Ectodermal cell (in vitro differentiated cells): Measurements from ENCODE around the gene SLC34A1.
"Not testable (repeated sequence)": the region's sequence is repeated elsewhere in the genome, so short reads cannot be mapped to it uniquely, and the experiment has no call there.

Experiments used
- H3K27ac ChIP-seq: 2 replicates; pipeline ENCODE4 v1.7.0; 2013; ENCODE audit warnings: mild to moderate bottlenecking, low read depth, low read length; ENCODE audit not compliant: insufficient read depth, poor library complexity, severe bottlenecking
- H3K27me3 ChIP-seq: 2 replicates; pipeline ENCODE4 v1.7.0; 2013; ENCODE audit warnings: mild to moderate bottlenecking, low read length; ENCODE audit not compliant: insufficient read depth, control insufficient read depth, poor library complexity, severe bottlenecking
- H3K36me3 ChIP-seq: one replicate; pipeline ENCODE4 v1.7.0; 2013; ENCODE audit warnings: low read length; ENCODE audit not compliant: control insufficient read depth, insufficient read depth
- H3K4me1 ChIP-seq: one replicate; pipeline ENCODE4 v1.7.0; 2013; ENCODE audit warnings: low read length; ENCODE audit not compliant: control insufficient read depth, insufficient read depth
- H3K4me3 ChIP-seq: 2 replicates; pipeline ENCODE4 v1.7.0; 2013; ENCODE audit warnings: low read depth, low read length, control low read depth; ENCODE audit not compliant: insufficient read depth
- H3K9me3 ChIP-seq: 2 replicates; pipeline ENCODE4 v1.7.0; 2013; ENCODE audit warnings: mild to moderate bottlenecking, low read length, moderate library complexity; ENCODE audit not compliant: control insufficient read depth
- WGBS, 2 experiments: methylation state at CpG; one replicate each; pipeline ENCODE4 v1.1.7; 2013; ENCODE audit warnings: missing lambda C conversion rate in 2 of 2; 5-methylcytosine and 5-hydroxymethylcytosine counted together

The SLC34A1 gene

GRCh38 chr5:177355162-177355867 lies 28.9 kb upstream of the SLC34A1 start:
- Histone ChIP-seq H3K36me3 (no peaks in the 10 kb centered on the region), H3K27ac (no peak overlapping the region), H3K9me3 (no peaks in the 10 kb centered on the region), H3K4me3 (no peak overlapping the region), H3K27me3 (no peaks in the 10 kb centered on the region), H3K4me1 (peaks cover 7% of the 10 kb centered on the region)
- 88 to 92% methylated on average over 1 of the region's 1 CpG for WGBS, 2 experiments

DNA sequence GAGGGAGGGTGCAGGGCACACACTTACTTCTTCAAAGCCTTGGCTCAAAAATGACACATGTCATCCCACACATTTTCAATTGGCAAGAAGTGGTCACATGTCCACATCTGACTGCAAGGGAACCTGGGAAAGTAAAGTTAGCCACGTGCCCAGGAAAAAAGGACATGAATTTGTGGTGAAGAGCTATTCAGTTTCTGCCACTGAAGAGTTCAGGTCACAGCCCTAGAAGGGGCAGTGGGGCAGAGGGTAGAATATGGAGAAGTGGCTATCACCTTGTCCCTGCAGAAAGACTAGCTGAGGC lies 28.4 kb upstream of the SLC34A1 start:
- peaks cover 2% of the 10 kb centered on the region for H3K4me1 ChIP-seq
- H3K27me3 ChIP-seq = no peaks in the 10 kb centered on the region
- H3K4me3 ChIP-seq = no peak overlapping the region
- no peaks in the 10 kb centered on the region for H3K36me3 ChIP-seq
- no peaks in the 10 kb centered on the region for H3K9me3 ChIP-seq
- 21 to 28% methylated on average over 1 of the region's 1 CpG for WGBS, 2 experiments
- H3K27ac ChIP-seq = no peak overlapping the region

GRCh38 chr5:177356746-177357145 lies 27.5 kb upstream of the SLC34A1 start:
- Histone ChIP-seq H3K36me3 (no peaks in the 10 kb centered on the region), H3K27me3 (no peaks in the 10 kb centered on the region), H3K4me3 (no peak overlapping the region), H3K27ac (no peak overlapping the region), H3K4me1 (no peaks in the 10 kb centered on the region), H3K9me3 (no peaks in the 10 kb centered on the region)
- 86 to 88% methylated on average over 3 of the region's 3 CpGs for WGBS, 2 experiments

- 91 to 95% methylated on average over 5 of the region's 5 CpGs for WGBS, 2 experiments
- H3K36me3 ChIP-seq = no peaks in the 10 kb centered on the region
- no peaks in the 10 kb centered on the region for H3K27me3 ChIP-seq
- no peaks in the 10 kb centered on the region for H3K4me1 ChIP-seq
- H3K4me3 ChIP-seq = no peak overlapping the region
- H3K9me3 ChIP-seq = no peaks in the 10 kb centered on the region
- no peak overlapping the region for H3K27ac ChIP-seq
These were observed 27.1 kb upstream of the SLC34A1 start for GRCh38 chr5:177357146-177357458.

- WGBS, 2 experiments = 87% methylated on average over 37 of the region's 37 CpGs
- H3K27ac ChIP-seq = no peak within 1 kb of the TSS
- H3K36me3 ChIP-seq = no peaks in the 10 kb centered on the region
- no peaks in the 10 kb centered on the region for H3K9me3 ChIP-seq
- peaks cover 2% of the 10 kb centered on the region for H3K27me3 ChIP-seq
- peaks cover 6% of the 10 kb centered on the region for H3K4me1 ChIP-seq
- H3K4me3 ChIP-seq = no peak within 1 kb of the TSS
These were observed 26.5 kb upstream of the SLC34A1 start, which contains the start of gene RGS14 for GRCh38 chr5:177357459-177358351. Gene RGS14 (plus strand): TSS chr5:177357924. CDS start chr5:177358025, 101 bp downstream.

DNA sequence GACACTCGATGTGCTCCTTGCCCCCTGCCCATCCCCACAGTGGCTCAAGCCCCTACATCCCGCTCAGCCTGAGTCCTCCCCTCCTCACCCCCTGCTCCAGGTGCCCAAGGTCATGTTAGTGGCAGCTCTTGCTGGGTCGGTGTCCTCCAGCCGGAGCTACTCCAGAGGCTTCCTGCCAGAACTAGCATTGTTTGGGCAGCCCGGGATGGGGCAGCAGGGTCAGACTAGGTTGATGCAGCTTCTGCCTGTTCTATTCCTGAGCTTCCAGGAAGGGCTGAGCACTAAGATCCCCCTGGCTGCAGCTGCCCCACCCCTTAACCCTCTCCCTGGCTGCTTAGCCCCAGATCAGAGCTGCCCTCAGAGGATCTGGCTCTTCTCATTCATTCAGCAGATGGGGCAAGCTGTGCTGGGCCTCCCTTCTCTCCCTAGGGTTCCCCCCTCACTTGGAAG lies 25.8 kb upstream of the SLC34A1 start:
- Histone ChIP-seq H3K4me3 (no peak overlapping the region), H3K9me3 (no peaks in the 10 kb centered on the region), H3K4me1 (peaks cover 7% of the 10 kb centered on the region), H3K27ac (no peak overlapping the region), H3K27me3 (peaks cover 7% of the 10 kb centered on the region), H3K36me3 (no peaks in the 10 kb centered on the region)
- 80 to 90% methylated on average over 5 of the region's 5 CpGs for WGBS, 2 experiments

DNA sequence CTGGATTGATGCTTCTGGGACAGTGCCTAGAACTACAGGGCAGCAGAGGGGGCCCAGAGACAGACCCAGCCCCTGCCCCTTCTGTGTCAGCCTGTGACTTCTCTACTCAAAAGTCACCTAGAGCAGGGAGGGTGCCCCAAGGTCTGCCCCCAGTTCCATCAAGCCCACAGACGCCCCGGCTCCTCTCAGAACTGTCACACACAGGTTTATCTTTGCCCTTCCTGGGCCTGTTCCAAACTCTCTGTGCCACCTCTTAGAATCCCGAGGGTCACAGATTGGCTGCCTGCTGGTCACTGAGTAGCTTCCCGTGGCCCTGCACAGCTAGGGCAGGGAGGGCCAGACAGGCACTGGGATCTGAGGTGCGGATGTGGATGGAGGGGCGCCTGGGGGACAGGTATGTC lies 24.8 kb upstream of the SLC34A1 start:
- Histone ChIP-seq H3K36me3 (no peaks in the 10 kb centered on the region), H3K27ac (no peak overlapping the region), H3K9me3 (no peaks in the 10 kb centered on the region), H3K4me1 (peaks cover 10% of the 10 kb centered on the region), H3K4me3 (no peak overlapping the region), H3K27me3 (peaks cover 16% of the 10 kb centered on the region)
- 88 to 90% methylated on average over 6 of the region's 6 CpGs for WGBS, 2 experiments

- Histone ChIP-seq H3K27ac (no peak overlapping the region), H3K9me3 (no peaks in the 10 kb centered on the region), H3K36me3 (no peaks in the 10 kb centered on the region), H3K27me3 (peaks cover 20% of the 10 kb centered on the region), H3K4me3 (no peak overlapping the region), H3K4me1 (peaks cover 10% of the 10 kb centered on the region)
- WGBS, 2 experiments = 83 to 84% methylated on average over 3 of the region's 3 CpGs
These were observed 24.4 kb upstream of the SLC34A1 start for GRCh38 chr5:177359860-177360259.

- Histone ChIP-seq H3K4me1 (peaks cover 14% of the 10 kb centered on the region), H3K27me3 (peaks cover 20% of the 10 kb centered on the region)
- H3K4me3 ChIP-seq, H3K36me3 ChIP-seq, H3K9me3 ChIP-seq, H3K27ac ChIP-seq: not testable (repeated sequence)
- 88 to 92% methylated on average over 7 of the region's 7 CpGs for WGBS, 2 experiments
These were observed 23.5 kb upstream of the SLC34A1 start for GRCh38 chr5:177360740-177361139.

GRCh38 chr5:177361418-177362291 lies 22.6 kb upstream of the SLC34A1 start:
- Histone ChIP-seq H3K27me3 (peaks cover 20% of the 10 kb centered on the region), H3K4me3 (no peak overlapping the region), H3K4me1 (peaks cover 22% of the 10 kb centered on the region), H3K36me3 (no peaks in the 10 kb centered on the region), H3K27ac (no peak overlapping the region), H3K9me3 (no peaks in the 10 kb centered on the region)
- 88 to 93% methylated on average over 6 of the region's 6 CpGs for WGBS, 2 experiments
